Heart left ventricle (tissue), 13 donors: ENCODE data around the gene TXNRD2.

Experiments used
- CTCF ChIP-seq, 12 donors: fragments of 200-600 bp; sonication (generic) in 4 of 12; IDR thresholded peaks; one replicate each; pipeline versions ENCODE4 v1.5.0 to v1.8.0; 2018 to 2022; ENCODE audit warnings: antibody characterized with exemption in 12 of 12, mild to moderate bottlenecking in 5 of 12
- POLR2A ChIP-seq, 2 donors: fragments of 450-650 bp; IDR thresholded peaks; one replicate each; pipeline ENCODE4 v1.6.1; 2017; ENCODE audit warnings: antibody characterized with exemption in 2 of 2, mild to moderate bottlenecking in 2 of 2, moderate library complexity in 2 of 2
- donor health status: ischemic (EF 13 %, LVEDD 7.1; RV severe dilation, severe dysfunction).
- donor health status: DM: no; HTN: yes; CAD: no.
- donor health status: DM: no; HTN: no; CAD: no.
- donor health status: ischemic (EF 25% LVEDD 6.9; RV normal size, moderate dysfunction).
- donor health status: ischemic (EF 25% LVEDD 5.7; RV mildly dilated, moderate dysfunction).
- donor health status: ischemic (EF 35%, LVEDD 5.7; RV mildly dilated, moderate dysfunction).
- donor health status: nonischemic (EF 11% LVEDD 7.7; RV severe dilation, severe dysfunction).
- donor health status: DM: yes; HTN: yes; CAD: no.
- donor health status: PGD.
- donor health status: ischemic (EF 29% LVEDD 5.4; RV normal size, mild dysfunction).
- donor health status: nonischemic (EF 23%, LVEDD 6.1; RV moderate dilation, normal function).

DNA sequence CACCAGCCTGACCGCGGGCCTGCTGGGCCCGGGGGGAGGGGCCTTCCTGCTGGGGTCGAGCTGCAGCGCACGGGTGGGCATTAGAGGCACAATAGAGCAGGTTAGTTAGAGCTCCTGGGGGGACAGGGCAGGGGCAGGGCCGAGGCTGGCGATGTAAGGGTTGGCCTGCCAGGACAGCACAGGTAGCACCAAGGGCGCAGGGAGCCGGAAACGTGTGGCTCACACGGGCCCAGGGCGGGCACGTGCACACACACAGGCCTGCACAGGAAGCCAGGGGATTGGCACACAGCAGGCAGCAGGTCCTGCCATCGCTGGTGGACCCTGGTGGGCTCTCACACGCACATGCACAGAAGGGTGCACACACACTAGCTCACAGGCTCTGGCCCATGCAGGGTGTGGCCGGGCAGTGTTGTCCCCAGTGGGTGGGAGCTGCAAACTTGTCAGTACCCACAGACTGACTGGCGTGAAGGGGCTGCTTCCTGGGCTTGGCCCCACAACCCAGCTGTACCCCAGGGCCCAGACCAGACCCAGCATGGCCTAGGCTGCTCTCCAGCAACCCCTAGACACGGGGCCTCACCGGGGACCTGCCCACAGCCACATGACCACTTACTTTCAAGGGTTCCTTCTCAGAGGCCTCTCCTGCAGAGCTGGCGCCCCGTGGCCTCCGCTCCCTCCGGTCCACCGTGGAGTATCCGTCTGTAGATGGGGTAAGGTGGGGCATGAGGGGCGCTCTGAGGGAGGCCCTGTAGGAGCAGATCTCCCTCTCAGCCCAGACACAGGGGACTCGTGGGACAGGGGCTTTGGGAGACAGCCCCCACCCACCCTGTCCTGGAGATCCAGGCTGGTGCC is 29.9 kb upstream of the TXNRD2 start:
- TF ChIP-seq CTCF (IDR thresholded peaks at IDR 0.05) = no peak
- no peak for TF ChIP-seq POLR2A (IDR thresholded peaks at IDR 0.05)
